GM12878 (cell line): ENCODE results near the gene NOXA1.

Experiments
- BCLAF1 ChIP-seq: fragments of 450-650 bp; IDR thresholded peaks from 2 replicates; pipeline ENCODE4 v1.6.1; 2017; ENCODE audit warnings: antibody characterized with exemption, mild to moderate bottlenecking, moderate library complexity
- CBFB ChIP-seq: IDR thresholded peaks from 2 replicates; pipeline ENCODE4 v1.6.1; 2016; ENCODE audit warnings: antibody characterized with exemption, low read depth
- ETV6 ChIP-seq, 2 experiments: fragments of 450-650 bp in 1 of 2; IDR thresholded peaks in 1 of 2; conservative IDR thresholded peaks in 1 of 2; 2 replicates each; pipeline ENCODE4 v1.6.1; 2014; ENCODE audit warnings: antibody characterized with exemption in 1 of 2, borderline replicate concordance in 1 of 2, low read depth in 1 of 2, mild to moderate bottlenecking in 1 of 2, moderate library complexity in 1 of 2
- MTA2 ChIP-seq: fragments of 450-650 bp; IDR thresholded peaks from 2 replicates; pipeline ENCODE4 v1.6.1; 2016; ENCODE audit warnings: low read depth, mild to moderate bottlenecking, moderate library complexity
- NFIC ChIP-seq: IDR thresholded peaks from 2 replicates; pipeline ENCODE4 v1.6.1; 2012; ENCODE audit warnings: low read depth, mild to moderate bottlenecking, inconsistent platforms, low read length, moderate library complexity
- POLR2A ChIP-seq: IDR thresholded peaks from 2 replicates; pipeline ENCODE4 v1.6.1; 2011; ENCODE audit warnings: low read depth, mild to moderate bottlenecking, low read length
- SP1 ChIP-seq: IDR thresholded peaks from one replicate; pipeline ENCODE4 v1.6.1; 2011; ENCODE audit warnings: low read depth, low read length
- TF ChIP-seq, protein P1 (sequence below), 3 experiments: IDR thresholded peaks in 2 of 3; conservative IDR thresholded peaks in 1 of 3; 2 replicates each; pipeline ENCODE4 v1.5.1; 2011; ENCODE audit warnings: low read depth in 3 of 3, low read length in 3 of 3, mild to moderate bottlenecking in 3 of 3, control low read depth in 2 of 3, moderate library complexity in 2 of 3, inconsistent platforms in 1 of 3, mixed read lengths in 1 of 3; ENCODE audit not compliant: control insufficient read depth in 2 of 3, insufficient read depth in 1 of 3; ENCODE audit errors: extremely low read depth in 1 of 3
- TF ChIP-seq, protein P2 (sequence below): fragments of 450-650 bp; conservative IDR thresholded peaks from 2 replicates; pipeline ENCODE4 v1.6.1; 2017; ENCODE audit warnings: mild to moderate bottlenecking, moderate library complexity

- TF ChIP-seq ETV6 (conservative IDR thresholded peaks at IDR 0.05 in 1 of 2, IDR thresholded peaks at IDR 0.05 in 1 of 2; ENCODE audit: borderline replicate concordance in 1 of 2, low read depth in 1 of 2) (no peak), POLR2A (no peak), SP1 (no peak), MTA2 (no peak), NFIC (no peak), CBFB (no peak), BCLAF1 (no peak)
- TF ChIP-seq, protein P1, sequence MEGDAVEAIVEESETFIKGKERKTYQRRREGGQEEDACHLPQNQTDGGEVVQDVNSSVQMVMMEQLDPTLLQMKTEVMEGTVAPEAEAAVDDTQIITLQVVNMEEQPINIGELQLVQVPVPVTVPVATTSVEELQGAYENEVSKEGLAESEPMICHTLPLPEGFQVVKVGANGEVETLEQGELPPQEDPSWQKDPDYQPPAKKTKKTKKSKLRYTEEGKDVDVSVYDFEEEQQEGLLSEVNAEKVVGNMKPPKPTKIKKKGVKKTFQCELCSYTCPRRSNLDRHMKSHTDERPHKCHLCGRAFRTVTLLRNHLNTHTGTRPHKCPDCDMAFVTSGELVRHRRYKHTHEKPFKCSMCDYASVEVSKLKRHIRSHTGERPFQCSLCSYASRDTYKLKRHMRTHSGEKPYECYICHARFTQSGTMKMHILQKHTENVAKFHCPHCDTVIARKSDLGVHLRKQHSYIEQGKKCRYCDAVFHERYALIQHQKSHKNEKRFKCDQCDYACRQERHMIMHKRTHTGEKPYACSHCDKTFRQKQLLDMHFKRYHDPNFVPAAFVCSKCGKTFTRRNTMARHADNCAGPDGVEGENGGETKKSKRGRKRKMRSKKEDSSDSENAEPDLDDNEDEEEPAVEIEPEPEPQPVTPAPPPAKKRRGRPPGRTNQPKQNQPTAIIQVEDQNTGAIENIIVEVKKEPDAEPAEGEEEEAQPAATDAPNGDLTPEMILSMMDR (IDR thresholded peaks at IDR 0.05 in 2 of 3, conservative IDR thresholded peaks at IDR 0.05 in 1 of 3; ENCODE audit: control insufficient read depth in 2 of 3, extremely low read depth in 1 of 3, insufficient read depth in 1 of 3, low read depth in 3 of 3, low read length in 3 of 3) = no peak
- TF ChIP-seq, protein P2, sequence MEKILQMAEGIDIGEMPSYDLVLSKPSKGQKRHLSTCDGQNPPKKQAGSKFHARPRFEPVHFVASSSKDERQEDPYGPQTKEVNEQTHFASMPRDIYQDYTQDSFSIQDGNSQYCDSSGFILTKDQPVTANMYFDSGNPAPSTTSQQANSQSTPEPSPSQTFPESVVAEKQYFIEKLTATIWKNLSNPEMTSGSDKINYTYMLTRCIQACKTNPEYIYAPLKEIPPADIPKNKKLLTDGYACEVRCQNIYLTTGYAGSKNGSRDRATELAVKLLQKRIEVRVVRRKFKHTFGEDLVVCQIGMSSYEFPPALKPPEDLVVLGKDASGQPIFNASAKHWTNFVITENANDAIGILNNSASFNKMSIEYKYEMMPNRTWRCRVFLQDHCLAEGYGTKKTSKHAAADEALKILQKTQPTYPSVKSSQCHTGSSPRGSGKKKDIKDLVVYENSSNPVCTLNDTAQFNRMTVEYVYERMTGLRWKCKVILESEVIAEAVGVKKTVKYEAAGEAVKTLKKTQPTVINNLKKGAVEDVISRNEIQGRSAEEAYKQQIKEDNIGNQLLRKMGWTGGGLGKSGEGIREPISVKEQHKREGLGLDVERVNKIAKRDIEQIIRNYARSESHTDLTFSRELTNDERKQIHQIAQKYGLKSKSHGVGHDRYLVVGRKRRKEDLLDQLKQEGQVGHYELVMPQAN = no peak
These were observed 7.7 kb downstream of the NOXA1 start for GRCh38 chr9:137430723-137431415.
